K562 (cell line): ENCODE data around the gene KCNB1. TPM values are rescaled to one million over a fixed set of nuclear protein-coding genes. Genes with fewer than 3 reads are reported as not detected.

Experiments used
- ATAC-seq: fragments of 200-7000 bp; cut with Tn5 transposase; 3 replicates; pipeline ENCODE4 v1.9.1; 2020; ENCODE audit warnings: moderate library complexity
- BruUV-seq: library from RNA; stranded (reverse); fragments of 400-500 nt; replicated peaks from 2 replicates; lab custom pipeline; 2021; lab: Mats Ljungman, UMichigan
- CTCF ChIA-PET: fragments of 300-600 bp; formaldehyde crosslinking; extraction: SDS; loops from one replicate; lab custom pipeline; 2021; ENCODE audit warnings: low intra/inter-chr PET ratio; lab: Yijun Ruan, JAX
- POLR2A ChIA-PET: fragments of 300-600, 350-650 bp; sonication (Branson Sonifier 250); formaldehyde crosslinking; extraction: SDS; loops from one replicate; lab custom pipeline; 2021; ENCODE audit warnings: antibody characterized with exemption, inconsistent platforms; lab: Yijun Ruan, JAX
- DNase-seq, 4 experiments: peaks; one replicate each; pipeline versions ENCODE4 v3.0.0 to v3.0.0-alpha.2; 2011 to 2018; ENCODE audit warnings: low spot score in 3 of 4, mixed read lengths in 3 of 4; ENCODE audit errors: extremely low read depth in 1 of 4
- FAIRE-seq: peaks from 2 replicates; lab custom pipeline; 2011; peaks lifted over from hg19 to GRCh38; lab: Jason Lieb, UNC
- H2AFZ ChIP-seq: 2 replicates; pipeline ENCODE4 v1.6.0; 2011; ENCODE audit warnings: low read depth, low read length, control low read depth, inconsistent platforms
- H3K27ac ChIP-seq: fragments of 200-600 bp; 3 replicates; pipeline ENCODE4 v1.8.0; 2011; ENCODE audit warnings: low read depth, mild to moderate bottlenecking, control low read depth, inconsistent platforms, low read length, moderate library complexity, mixed read lengths; ENCODE audit errors: extremely low read depth
- H3K27me3 ChIP-seq, 2 experiments: fragments of 300-600 bp in 1 of 2; 2 replicates in 1 of 2; 3 replicates in 1 of 2; pipeline versions ENCODE4 v1.6.0 to v1.8.0; 2011; ENCODE audit warnings: inconsistent platforms in 2 of 2, low read length in 2 of 2, mild to moderate bottlenecking in 1 of 2, mixed read lengths in 1 of 2, moderate library complexity in 1 of 2; ENCODE audit not compliant: control insufficient read depth in 2 of 2, insufficient read depth in 2 of 2
- H3K36me3 ChIP-seq: fragments of 300-600 bp; 3 replicates; pipeline ENCODE4 v1.8.0; 2011; ENCODE audit warnings: mild to moderate bottlenecking, low read length, inconsistent platforms; ENCODE audit not compliant: control insufficient read depth, insufficient read depth
- H3K4me1 ChIP-seq, 2 experiments: fragments of 200-600 bp in 1 of 2; replicated peaks in 1 of 2; 2 replicates in 1 of 2; 3 replicates in 1 of 2; pipeline versions ENCODE4 v1.5.1 to v1.8.0; 2011; ENCODE audit warnings: inconsistent platforms in 2 of 2, low read length in 2 of 2, mild to moderate bottlenecking in 1 of 2, mixed read lengths in 1 of 2, moderate library complexity in 1 of 2; ENCODE audit not compliant: control insufficient read depth in 2 of 2, insufficient read depth in 2 of 2
- H3K4me2 ChIP-seq: 2 replicates; pipeline ENCODE4 v1.6.1; 2011; ENCODE audit warnings: low read length, control low read depth, inconsistent platforms, mixed read lengths; ENCODE audit not compliant: insufficient read depth
- H3K4me3 ChIP-seq: fragments of 200-600 bp; sonication (generic), shearing (Covaris generic); 2 replicates; pipeline ENCODE4 v1.5.1; 2016; ENCODE audit warnings: control low read depth, inconsistent platforms
- H3K79me2 ChIP-seq: fragments of 200-600 bp; 3 replicates; pipeline ENCODE4 v1.8.0; 2011; ENCODE audit warnings: low read length, inconsistent platforms; ENCODE audit not compliant: control insufficient read depth, insufficient read depth
- H3K9ac ChIP-seq, 2 experiments: 2 replicates each; pipeline versions ENCODE4 v1.6.0 to v1.6.1; 2011; ENCODE audit warnings: low read depth in 2 of 2, low read length in 2 of 2, control low read depth in 1 of 2, inconsistent platforms in 1 of 2, mild to moderate bottlenecking in 1 of 2, mixed read lengths in 1 of 2; ENCODE audit not compliant: insufficient read depth in 1 of 2
- H3K9me1 ChIP-seq: one replicate; pipeline ENCODE4 v1.6.0; 2011; ENCODE audit warnings: inconsistent platforms, mild to moderate bottlenecking, low read length, moderate library complexity; ENCODE audit not compliant: control insufficient read depth, insufficient read depth
- H3K9me3 ChIP-seq: replicated peaks from 2 replicates; pipeline ENCODE4 v1.5.1; 2011; ENCODE audit warnings: low read depth, low read length, inconsistent platforms; ENCODE audit not compliant: control insufficient read depth, insufficient read depth
- H4K20me1 ChIP-seq: replicated peaks from 2 replicates; pipeline ENCODE4 v1.6.1; 2011; ENCODE audit warnings: low read length, inconsistent platforms, mixed read lengths; ENCODE audit not compliant: control insufficient read depth, insufficient read depth
- ADNP ChIP-seq: fragments of 200-800 bp; sonication (Bioruptor generic); IDR thresholded peaks from 2 replicates; pipeline ENCODE4 v1.6.1; 2016; ENCODE audit warnings: missing genetic modification characterization, missing compliant biosample characterization
- NFIX ChIP-seq: fragments of 250-450 bp; sonication (Bioruptor Pico); IDR thresholded peaks from 2 replicates; pipeline ENCODE4 v1.4.0; 2020; ENCODE audit warnings: low read depth, mild to moderate bottlenecking, moderate library complexity
- NFYB ChIP-seq: IDR thresholded peaks from 2 replicates; pipeline ENCODE4 v1.6.1; 2011; ENCODE audit warnings: mild to moderate bottlenecking, moderate library complexity; ENCODE audit not compliant: insufficient read length; ENCODE audit errors: extremely low read depth
- NRF1 ChIP-seq, 2 experiments: fragments of 450-650 bp; IDR thresholded peaks in 1 of 2; conservative IDR thresholded peaks in 1 of 2; 2 replicates each; pipeline ENCODE4 v1.6.1; 2014; ENCODE audit warnings: mild to moderate bottlenecking in 2 of 2
- PML ChIP-seq: IDR thresholded peaks from 2 replicates; pipeline ENCODE4 v1.6.1; 2012; ENCODE audit warnings: low read length, inconsistent platforms
- RAD51 ChIP-seq: fragments of 450-650 bp; IDR thresholded peaks from 2 replicates; pipeline ENCODE4 v1.7.1; 2016; ENCODE audit warnings: low read depth, mild to moderate bottlenecking, borderline replicate concordance
- RBM25 ChIP-seq: fragments of 200-400 bp; formaldehyde crosslinking; IDR thresholded peaks from 2 replicates; pipeline ENCODE4 v1.6.1; 2018; ENCODE audit warnings: low read length, low read depth, moderate library complexity; ENCODE audit not compliant: severe bottlenecking
- TBL1XR1 ChIP-seq, 2 experiments: IDR thresholded peaks; 2 replicates each; pipeline ENCODE4 v1.6.1; 2012; ENCODE audit warnings: improper control_type of control experiment in 2 of 2, low read length in 2 of 2, mild to moderate bottlenecking in 1 of 2
- ZNF140 ChIP-seq: fragments of 250-450 bp; sonication (Bioruptor Pico); IDR thresholded peaks from 2 replicates; pipeline ENCODE4 v1.8.0; 2021; ENCODE audit warnings: moderate library complexity, mild to moderate bottlenecking, inconsistent platforms
- ZNF224 ChIP-seq: sonication (generic); formaldehyde crosslinking; IDR thresholded peaks from 2 replicates; pipeline ENCODE4 v1.8.0; 2022; ENCODE audit warnings: mild to moderate bottlenecking, missing genetic modification reagents
- WGBS: fragments of 100-300 bp; shearing (Covaris generic); methylation state at CpG from one replicate; pipeline ENCODE4 v1.1.6; 2016; ENCODE audit warnings: low coverage, mixed read lengths; ENCODE audit not compliant: insufficient coverage; ENCODE audit errors: missing lambda C conversion rate; 5-methylcytosine and 5-hydroxymethylcytosine counted together
- in situ Hi-C: fragments of 300-500 bp; cut with MboI; formaldehyde crosslinking; loops from 4 replicates; pipeline ENCODE4 v1.15.0; 2018; ENCODE audit warnings: inconsistent platforms, mixed read lengths
- intact Hi-C: fragments of 100-400 bp; cut with micrococcal nuclease; formaldehyde crosslinking; loops from 2 replicates; pipeline ENCODE4 v1.14.2; 2022
- polyA plus RNA-seq, 8 experiments: library from polyadenylated mRNA; depleted of rRNA in 4 of 8; stranded (reverse) in 5 of 8; unstranded in 3 of 8; fragments of >200 nt; fragmentation: Nextera tagmentation in 2 of 8; fragmentation: Illumina TruSeq in 1 of 8; extraction: Ambion mirVana in 2 of 8; extraction: Trizol in 1 of 8; gene quantifications; 2 replicates each; pipeline versions ENCODE4 v1.2.1 to v1.2.3, GENCODE V29; 2011 to 2014; ENCODE audit warnings: inconsistent platforms in 1 of 8, missing spikeins in 1 of 8
- total RNA-seq, 7 experiments: library from RNA; depleted of rRNA in 6 of 7; stranded (reverse); fragments of >200 nt in 6 of 7; fragmentation: Illumina TruSeq in 2 of 7; extraction: Trizol in 2 of 7; gene quantifications; 2 replicates each; pipeline versions ENCODE4 v1.2.1 to v1.2.3, GENCODE V29; 2011 to 2021; ENCODE audit warnings: low replicate concordance in 1 of 7
- TF ChIP-seq, protein P1 (sequence below): fragments of 450-650 bp; IDR thresholded peaks from 2 replicates; pipeline ENCODE4 v1.6.1; 2016; ENCODE audit warnings: low read depth
- TF ChIP-seq, protein P2 (sequence below): sonication (generic); formaldehyde crosslinking; IDR thresholded peaks from 2 replicates; pipeline ENCODE4 v1.9.0; 2022; ENCODE audit warnings: mild to moderate bottlenecking, missing genetic modification reagents

Gene KCNB1
- total and polyA plus RNA-seq, 9 of the 15 experiments (the other 6 are each of a cell fraction or from before 2014, with no cell fraction given) = 0.01 to 0.06 TPM; not detected in 7

- no peak overlapping the region for H3K9ac ChIP-seq
- no peaks in the 10 kb centered on the region for H4K20me1 ChIP-seq
- no peaks in the 10 kb centered on the region for H3K9me1 ChIP-seq
- in situ Hi-C loops (no loop called here), intact Hi-C loops (no loop called here)
- no peak overlapping the region for H3K4me3 ChIP-seq
- no peak overlapping the region for H3K27ac ChIP-seq
- H3K4me2 ChIP-seq = no peak overlapping the region
- CTCF ChIA-PET = no interaction called here
- POLR2A ChIA-PET = interaction anchor here (0.6 to 0.7 kb wide), 2 partner anchors 10 to 42 kb away, joined by 3 read pairs; no protein-coding TSS in a partner anchor
- BruUV-seq = no TSS peak
- H3K36me3 ChIP-seq = no peaks in the 10 kb centered on the region
- DNase-seq (peak in 3 of 4 experiments; percentile 51 to 76 (median 73)), FAIRE-seq (no peak), ATAC-seq (peak; percentile 48; the same call in 2 of the 3 replicates)
- H3K79me2 ChIP-seq = no peaks in the 10 kb centered on the region
- peaks cover 11 to 47% of the 10 kb centered on the region in 2 experiments for H3K27me3 ChIP-seq
- H2AFZ ChIP-seq = no peak overlapping the region
- WGBS = 3% methylated on average over 8 of the region's 8 CpGs
- H3K4me1 ChIP-seq = no peaks in the 10 kb centered on the region
- H3K9me3 ChIP-seq = no peaks in the 10 kb centered on the region
- no peak for TF ChIP-seq NFIX (CRISPR knock-in tag)
- TF ChIP-seq NFYB = peak; percentile 31
- TF ChIP-seq, protein P1, sequence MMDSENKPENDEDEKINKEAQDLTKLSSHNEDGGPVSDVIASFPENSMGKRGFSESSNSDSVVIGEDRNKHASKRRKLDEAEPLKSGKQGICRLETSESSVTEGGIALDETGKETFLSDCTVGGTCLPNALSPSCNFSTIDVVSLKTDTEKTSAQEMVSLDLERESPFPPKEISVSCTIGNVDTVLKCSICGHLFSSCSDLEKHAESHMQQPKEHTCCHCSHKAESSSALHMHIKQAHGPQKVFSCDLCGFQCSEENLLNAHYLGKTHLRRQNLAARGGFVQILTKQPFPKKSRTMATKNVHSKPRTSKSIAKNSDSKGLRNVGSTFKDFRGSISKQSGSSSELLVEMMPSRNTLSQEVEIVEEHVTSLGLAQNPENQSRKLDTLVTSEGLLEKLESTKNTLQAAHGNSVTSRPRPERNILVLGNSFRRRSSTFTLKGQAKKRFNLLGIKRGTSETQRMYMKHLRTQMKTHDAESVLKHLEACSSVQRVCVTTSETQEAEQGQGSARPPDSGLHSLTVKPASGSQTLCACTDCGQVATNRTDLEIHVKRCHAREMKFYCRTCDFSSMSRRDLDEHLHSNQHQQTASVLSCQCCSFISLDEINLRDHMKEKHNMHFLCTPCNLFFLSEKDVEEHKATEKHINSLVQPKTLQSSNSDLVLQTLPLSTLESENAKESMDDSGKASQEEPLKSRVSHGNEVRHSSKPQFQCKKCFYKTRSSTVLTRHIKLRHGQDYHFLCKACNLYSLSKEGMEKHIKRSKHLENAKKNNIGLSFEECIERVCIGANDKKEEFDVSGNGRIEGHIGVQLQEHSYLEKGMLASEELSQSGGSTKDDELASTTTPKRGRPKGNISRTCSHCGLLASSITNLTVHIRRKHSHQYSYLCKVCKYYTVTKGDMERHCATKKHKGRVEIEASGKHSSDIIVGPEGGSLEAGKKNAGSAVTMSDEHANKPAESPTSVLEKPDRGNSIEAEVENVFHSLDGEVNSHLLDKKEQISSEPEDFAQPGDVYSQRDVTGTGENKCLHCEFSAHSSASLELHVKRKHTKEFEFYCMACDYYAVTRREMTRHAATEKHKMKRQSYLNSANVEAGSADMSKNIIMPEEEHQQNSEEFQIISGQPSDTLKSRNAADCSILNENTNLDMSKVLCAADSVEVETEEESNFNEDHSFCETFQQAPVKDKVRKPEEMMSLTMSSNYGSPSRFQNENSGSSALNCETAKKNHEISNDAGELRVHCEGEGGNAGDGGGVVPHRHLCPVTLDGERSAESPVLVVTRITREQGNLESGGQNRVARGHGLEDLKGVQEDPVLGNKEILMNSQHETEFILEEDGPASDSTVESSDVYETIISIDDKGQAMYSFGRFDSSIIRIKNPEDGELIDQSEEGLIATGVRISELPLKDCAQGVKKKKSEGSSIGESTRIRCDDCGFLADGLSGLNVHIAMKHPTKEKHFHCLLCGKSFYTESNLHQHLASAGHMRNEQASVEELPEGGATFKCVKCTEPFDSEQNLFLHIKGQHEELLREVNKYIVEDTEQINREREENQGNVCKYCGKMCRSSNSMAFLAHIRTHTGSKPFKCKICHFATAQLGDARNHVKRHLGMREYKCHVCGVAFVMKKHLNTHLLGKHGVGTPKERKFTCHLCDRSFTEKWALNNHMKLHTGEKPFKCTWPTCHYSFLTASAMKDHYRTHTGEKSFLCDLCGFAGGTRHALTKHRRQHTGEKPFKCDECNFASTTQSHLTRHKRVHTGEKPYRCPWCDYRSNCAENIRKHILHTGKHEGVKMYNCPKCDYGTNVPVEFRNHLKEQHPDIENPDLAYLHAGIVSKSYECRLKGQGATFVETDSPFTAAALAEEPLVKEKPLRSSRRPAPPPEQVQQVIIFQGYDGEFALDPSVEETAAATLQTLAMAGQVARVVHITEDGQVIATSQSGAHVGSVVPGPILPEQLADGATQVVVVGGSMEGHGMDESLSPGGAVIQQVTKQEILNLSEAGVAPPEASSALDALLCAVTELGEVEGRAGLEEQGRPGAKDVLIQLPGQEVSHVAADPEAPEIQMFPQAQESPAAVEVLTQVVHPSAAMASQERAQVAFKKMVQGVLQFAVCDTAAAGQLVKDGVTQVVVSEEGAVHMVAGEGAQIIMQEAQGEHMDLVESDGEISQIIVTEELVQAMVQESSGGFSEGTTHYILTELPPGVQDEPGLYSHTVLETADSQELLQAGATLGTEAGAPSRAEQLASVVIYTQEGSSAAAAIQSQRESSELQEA = no peak
- TF ChIP-seq ZNF140 (CRISPR knock-in tag) = no peak
- TF ChIP-seq ADNP = no peak
- no peak for TF ChIP-seq PML
- peak; percentile 21 for TF ChIP-seq RBM25
- no peak for TF ChIP-seq ZNF224 (CRISPR knock-in tag)
- TF ChIP-seq, protein P2, sequence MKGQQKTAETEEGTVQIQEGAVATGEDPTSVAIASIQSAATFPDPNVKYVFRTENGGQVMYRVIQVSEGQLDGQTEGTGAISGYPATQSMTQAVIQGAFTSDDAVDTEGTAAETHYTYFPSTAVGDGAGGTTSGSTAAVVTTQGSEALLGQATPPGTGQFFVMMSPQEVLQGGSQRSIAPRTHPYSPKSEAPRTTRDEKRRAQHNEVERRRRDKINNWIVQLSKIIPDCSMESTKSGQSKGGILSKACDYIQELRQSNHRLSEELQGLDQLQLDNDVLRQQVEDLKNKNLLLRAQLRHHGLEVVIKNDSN = peak; percentile 72
- no peak for TF ChIP-seq NRF1 (conservative IDR thresholded peaks at IDR 0.05 in 1 of 2, IDR thresholded peaks at IDR 0.05 in 1 of 2)
- TF ChIP-seq RAD51 = peak; percentile 55; the same call in 1 of the 2 replicates
- TF ChIP-seq TBL1XR1 (IDR thresholded peaks at IDR 0.05; ENCODE audit: low read length in 2 of 2) = no peak
Measured at GRCh38 chr20:49466114-49466912, 16.2 kb downstream of the KCNB1 start.
